Effector CD8-positive, alpha-beta T cell (primary cell): ENCODE measurements around the gene SMG6.
"Not testable (repeated sequence)": the region's sequence is repeated elsewhere in the genome, so short reads cannot be mapped to it uniquely, and the experiment has no call there.

Source experiments
- DNase-seq: peaks from one replicate; lab custom pipeline; 2025; lab: John Stamatoyannopoulos, UW

Gene SMG6

DNA sequence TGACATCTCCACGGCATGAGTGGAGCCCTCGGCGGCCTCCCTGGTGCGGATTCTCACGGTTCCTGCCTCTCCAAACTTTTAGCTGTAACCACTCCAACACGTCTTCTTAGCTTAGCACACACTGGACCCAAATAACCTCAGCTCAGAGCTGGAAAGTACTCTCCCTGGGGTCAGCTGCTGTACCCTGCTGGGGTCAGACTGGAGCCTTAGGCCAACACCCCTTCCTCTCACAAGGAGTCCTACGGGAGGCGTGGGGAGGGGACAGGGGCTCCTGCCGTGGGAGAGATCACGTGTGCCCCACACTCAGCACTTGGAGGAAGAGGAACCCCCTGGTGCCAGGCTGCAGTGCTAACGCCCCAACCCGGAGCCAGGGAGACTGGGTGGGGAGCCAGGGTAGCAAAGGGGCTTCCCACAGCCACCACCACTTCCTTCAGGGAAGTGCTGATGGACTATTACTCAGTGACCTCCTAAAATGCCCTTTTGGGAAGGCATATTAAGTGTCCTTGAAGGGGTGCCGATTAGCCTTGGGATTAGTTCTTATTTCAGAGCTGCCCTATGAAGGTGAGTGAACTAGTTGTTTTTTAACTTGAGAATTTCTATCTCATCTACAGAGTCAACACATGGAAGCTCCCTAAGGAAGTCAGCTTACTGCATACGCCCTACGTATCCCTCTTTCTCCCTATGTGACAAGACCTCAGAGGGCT, 124.6 kb downstream of the SMG6 start:
- no peak for DNase-seq

DNA sequence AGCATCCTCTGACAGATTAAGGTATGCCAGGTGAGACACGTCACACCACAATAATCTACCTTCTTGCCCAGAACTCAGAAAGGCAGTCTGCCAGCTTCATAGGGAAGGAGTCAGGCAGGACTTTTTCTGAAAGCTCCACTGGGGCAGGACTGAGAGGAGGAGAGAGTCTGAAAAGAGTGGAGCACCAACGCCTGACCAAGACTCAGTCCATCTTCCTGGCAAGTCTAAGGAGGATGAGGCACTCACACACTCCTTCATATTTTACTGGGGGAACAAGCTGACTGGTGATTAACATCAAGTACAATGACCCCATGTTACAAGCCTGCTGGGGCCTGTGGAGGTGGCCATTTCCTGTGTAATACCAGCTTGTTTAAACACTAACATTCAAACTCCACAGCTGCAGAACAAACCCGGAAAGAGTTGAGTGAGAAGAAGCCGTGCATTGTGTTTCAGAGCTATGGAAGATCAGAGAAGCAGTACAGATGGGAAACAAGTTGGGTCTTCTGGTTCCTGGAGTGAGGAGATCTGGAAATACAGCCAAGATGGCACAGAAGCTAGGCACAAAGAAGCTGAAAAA, 126.3 kb downstream of the SMG6 start:
- DNase-seq, result no peak

DNA sequence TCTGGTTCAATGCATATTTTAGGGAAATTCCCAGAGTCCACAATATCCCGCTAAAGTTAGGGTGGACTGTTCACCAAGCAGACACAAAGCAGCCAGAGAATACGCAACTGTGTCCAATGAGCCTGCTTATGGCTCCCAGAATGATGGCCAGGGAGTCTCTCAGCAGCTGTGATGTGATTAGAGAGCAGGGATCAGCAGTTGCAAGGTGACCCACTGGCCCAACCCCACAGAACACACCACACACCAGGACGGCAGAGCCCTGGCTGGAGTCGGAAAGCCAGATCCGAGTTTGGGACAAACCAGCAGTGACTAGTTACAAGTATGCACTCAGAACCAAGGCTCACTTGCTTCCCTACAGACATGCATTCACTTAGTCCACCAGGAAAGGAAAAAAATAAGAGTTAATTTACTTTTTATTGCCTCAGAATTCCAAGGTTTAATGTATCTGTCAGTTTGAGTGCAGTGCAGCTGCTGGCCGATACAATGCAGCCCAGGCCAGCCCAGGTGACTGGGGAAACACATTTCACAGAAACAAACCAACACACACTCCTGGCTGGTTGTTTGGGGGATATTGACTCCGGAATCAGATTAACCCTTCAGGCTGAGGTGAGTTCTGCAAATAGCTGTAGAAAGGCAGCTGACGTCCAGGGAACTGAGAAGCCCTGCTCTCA, 127.0 kb downstream of the SMG6 start:
- no peak for DNase-seq

- DNase-seq, result no peak
These were observed 128.3 kb downstream of the SMG6 start for GRCh38 chr17:2175294-2175628.

GRCh38 chr17:2174468-2175293, 128.9 kb downstream of the SMG6 start:
- no peak for DNase-seq

- DNase-seq, result no peak
These were observed 129.6 kb downstream of the SMG6 start for GRCh38 chr17:2174014-2174413.

GRCh38 chr17:2172999-2173398, 130.6 kb downstream of the SMG6 start:
- DNase-seq, result no peak

- no peak for DNase-seq
These were observed 131.3 kb downstream of the SMG6 start for GRCh38 chr17:2172077-2172851.

GRCh38 chr17:2171702-2172076, 131.9 kb downstream of the SMG6 start:
- DNase-seq, result no peak

DNA sequence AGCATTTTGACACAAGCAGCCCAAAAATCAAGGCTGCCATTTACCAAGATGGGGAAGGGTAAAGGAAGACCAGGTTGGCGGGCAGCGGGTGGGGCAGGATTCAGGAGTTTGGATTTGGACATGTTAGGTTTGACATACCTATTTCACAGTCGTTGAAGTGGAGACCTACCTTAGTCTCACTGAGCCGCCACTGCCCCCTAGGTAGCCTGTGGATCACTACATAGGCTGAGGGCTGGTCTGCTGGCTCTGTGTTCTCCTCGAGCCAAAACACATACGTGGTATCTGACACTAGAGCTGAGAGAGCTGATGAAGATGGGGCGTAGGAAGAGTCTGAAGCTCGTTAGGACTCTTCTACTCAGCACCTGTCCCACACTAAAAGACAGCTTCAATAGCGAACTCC, 133.6 kb downstream of the SMG6 start:
- no peak for DNase-seq

DNA sequence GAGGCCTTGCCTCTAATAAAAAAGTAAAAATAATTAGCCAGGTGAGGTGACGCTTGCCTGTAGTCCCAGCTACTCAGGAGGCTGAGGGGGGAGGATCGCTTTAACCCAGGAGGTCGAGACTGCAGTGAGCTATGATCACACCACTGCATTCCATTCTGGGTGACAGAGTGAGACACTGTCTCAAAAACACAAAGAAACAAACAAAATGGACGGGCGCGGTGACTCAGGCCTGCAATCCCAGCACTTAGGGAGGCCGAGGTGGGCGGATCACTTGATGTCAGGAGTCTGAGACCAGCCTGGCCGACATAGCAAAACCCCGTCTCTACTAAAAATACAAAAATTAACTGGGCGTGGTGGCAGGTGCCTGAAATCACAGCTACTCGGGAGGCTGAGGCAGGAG, 137.9 kb downstream of the SMG6 start:
- not testable (repeated sequence) for DNase-seq

DNA sequence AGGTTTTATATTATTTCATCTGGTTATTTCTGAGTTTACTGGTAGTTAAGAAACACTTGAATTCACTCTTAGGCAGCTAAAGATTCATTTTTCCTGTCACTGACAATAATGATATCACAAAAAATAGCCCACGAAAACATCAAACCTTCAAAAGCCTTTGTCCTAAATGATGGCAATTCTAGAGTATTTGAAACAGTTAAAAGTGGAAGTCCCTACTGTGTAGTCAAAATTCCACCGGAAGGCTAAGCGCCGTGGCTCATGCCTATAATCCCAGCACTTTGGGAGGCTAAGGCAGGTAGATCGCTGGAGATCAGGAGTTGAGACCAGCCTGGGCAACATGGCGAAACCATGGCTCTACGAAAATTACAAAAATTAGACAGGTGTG, 145.2 kb downstream of the SMG6 start:
- DNase-seq, result no peak

GRCh38 chr17:2157675-2158395, 145.8 kb downstream of the SMG6 start:
- no peak for DNase-seq

- DNase-seq, result no peak
These were observed 146.5 kb downstream of the SMG6 start for GRCh38 chr17:2157081-2157480.

DNA sequence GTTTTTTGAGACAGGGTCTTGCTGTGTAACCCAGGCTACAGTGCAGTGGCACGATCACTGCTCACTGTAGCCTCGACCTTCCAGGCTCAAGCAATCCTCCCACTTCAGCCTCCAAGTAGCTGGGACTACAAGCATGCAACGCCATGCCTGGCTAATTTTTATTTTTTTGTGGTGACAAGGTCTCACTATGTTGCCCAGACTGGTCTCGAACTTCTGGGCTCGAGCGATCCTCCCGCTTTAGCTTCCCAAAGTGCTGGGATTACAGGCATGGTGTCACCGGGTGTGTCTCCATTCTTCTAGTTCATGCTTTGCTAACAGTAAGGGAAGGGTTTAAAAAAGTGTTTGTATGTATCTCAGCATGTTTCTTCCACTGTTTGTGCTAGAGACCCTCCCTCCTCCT, 146.9 kb downstream of the SMG6 start:
- DNase-seq, result no peak

GRCh38 chr17:2155573-2155972, 148.0 kb downstream of the SMG6 start:
- no peak for DNase-seq

GRCh38 chr17:2151358-2152033, 152.1 kb downstream of the SMG6 start:
- DNase-seq, result no peak

GRCh38 chr17:2150806-2151205, 152.8 kb downstream of the SMG6 start:
- no peak for DNase-seq

DNA sequence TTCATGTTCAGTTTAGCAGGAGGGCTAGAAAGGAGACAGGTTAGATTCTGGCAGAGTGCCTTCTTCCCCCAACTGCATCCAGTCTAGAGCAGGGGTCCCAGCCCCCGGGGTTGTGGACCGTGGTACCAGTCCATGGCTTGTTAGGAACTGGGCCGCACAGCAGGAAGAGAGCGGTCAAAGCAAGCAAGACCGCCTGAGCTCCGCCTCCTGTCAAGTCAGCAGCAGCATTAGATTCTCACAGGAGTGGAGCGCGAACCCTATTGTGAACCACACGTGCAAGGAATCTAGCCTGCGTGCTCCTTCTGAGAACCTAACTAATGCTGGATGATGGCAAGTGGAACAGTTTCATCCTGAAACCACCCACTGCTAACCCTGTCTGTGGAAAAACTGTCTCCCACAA, 153.7 kb downstream of the SMG6 start:
- DNase-seq, result no peak

- DNase-seq, result no peak
These were observed 157.3 kb downstream of the SMG6 start for GRCh38 chr17:2146132-2146871.
